Erythroblast (primary cell): Measurements from ENCODE around the gene NLRP8.

Experiments
- GATA1 ChIP-seq: IDR thresholded peaks from 2 replicates; pipeline ENCODE4 v1.6.1; 2011; ENCODE audit warnings: low read depth, mild to moderate bottlenecking, control low read depth, low read length, moderate library complexity
- POLR2A ChIP-seq: IDR thresholded peaks from 2 replicates; pipeline ENCODE4 v1.6.1; 2011; ENCODE audit warnings: mild to moderate bottlenecking, low read length

GRCh38 chr19:55913643-55914268 is 33.9 kb upstream of the NLRP8 start:
- TF ChIP-seq POLR2A (no peak), GATA1 (no peak)
